Stimulated activated CD8-positive, alpha-beta memory T cell treated with anti-CD3 and anti-CD28 coated beads, Interleukin-12 subunit alpha, Interleukin-12 subunit beta, amount 100 ng/mL, for 24 hours (primary cell): Measurements from ENCODE around the gene ATXN2.
A peak's percentile ranks its signal among the peaks of the same experiment; 100 is the strongest.

Experiments used
- DNase-seq: peaks from one replicate; pipeline ENCODE4 v3.0.0-alpha.2; 2020; ENCODE audit errors: extremely low read depth

Gene ATXN2

DNA sequence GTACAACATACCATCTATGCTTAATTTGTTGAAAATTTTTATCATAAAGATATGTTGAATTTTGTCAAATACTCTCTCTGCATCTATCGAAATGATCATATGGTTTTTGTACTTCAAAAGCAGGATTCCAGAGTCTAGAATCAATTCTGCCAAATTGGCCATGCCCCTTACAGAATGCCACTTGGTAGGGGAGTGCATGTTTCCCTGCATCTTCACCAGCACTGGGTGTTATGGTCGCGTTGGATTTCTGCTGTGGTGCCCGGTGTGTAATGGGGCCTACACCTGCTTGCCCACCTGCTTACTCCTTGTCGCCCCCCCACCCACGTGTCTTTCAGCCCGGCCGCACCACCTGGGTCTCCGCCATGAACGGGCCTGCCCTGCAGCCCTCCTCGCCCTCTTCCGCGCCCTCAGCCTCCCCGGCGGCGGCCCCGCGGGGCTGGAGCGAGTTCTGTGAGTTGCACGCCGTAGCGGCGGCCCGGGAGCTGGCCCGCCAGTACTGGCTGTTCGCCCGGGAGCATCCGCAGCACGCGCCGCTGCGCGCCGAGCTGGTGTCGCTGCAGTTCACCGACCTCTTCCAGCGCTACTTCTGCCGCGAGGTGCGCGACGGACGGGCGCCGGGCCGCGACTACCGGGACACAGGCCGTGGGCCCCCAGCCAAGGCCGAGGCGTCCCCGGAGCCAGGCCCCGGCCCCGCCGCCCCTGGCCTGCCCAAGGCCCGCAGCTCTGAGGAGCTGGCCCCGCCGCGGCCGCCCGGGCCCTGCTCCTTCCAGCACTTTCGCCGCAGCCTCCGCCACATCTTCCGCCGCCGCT, 181.1 kb downstream of the ATXN2 start:
- no peak for DNase-seq

DNA sequence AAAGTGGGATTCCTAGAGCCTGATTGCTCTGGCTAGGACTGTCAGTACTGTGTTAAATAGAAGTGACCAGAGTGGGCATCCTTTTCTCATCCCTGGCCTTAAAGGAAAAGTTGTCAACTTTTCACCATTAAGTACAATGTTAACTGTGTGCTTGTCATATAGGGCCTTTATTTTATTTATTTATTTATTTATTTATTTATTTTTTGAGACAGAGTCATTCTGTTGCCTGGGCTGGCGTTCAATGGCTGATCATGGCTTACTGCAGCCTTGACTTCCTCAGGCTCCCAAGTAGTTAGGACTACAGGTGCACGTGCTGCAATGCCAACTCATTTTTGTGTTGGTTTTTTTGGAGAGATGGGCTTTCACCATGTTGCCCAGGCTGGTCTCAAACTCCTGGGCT, 181.8 kb downstream of the ATXN2 start:
- DNase-seq: no peak

DNA sequence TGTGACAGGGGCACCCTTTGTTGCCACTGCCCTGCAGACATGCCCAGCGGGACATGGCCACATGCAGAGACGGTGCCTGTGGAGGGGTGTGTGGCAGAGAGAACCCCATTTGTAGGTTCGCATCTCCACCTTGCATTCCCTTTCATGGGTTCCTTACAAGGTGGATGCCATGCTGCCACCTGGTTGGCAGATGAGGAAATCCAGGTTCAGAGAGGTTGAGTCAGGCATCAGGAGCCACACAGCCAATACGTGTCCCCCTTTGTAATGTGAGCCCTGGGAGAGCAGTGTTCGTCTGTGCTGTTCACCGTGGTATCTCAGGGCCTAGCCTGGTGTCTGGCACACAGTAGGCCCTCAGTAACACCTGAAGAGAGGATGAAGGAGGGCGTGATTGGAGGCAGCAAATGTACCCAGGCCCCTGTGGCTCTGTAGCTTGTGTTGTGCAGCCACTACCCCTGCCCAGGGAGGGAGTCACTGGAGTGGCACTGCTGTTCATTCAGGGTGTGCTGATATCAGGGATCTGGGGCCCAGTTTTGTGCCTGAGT, 184.3 kb downstream of the ATXN2 start:
- no peak for DNase-seq

DNA sequence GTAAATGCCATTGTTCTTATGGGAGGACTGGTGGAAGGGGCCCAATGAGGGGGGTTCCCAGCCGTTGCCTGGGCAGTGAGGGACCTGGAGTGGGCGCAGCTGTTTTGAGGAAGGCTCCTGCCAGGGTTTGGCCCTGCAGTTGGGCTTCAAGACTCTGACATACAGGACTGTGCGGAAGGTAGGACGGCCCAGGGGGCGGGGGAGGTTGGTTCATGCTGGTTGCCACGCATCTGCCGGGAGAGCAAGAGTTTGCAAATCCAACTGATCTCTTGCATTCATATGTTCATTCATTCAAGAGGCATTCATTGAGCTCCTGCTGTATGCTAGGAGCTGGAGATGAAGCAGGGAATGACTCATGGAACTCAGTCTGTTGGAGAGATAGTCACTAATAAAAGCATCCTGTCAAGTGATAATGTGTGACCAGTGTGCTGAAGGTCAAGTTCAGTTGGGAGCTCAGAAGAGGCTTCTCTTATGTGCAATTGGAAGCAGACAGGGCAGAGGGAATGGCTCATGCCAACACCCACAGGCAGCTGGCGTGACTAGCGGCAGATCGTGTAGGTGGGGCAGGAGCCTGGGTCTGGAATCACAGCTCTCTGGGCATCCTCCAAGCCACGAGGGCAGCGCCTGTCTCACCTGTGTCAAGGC, 185.6 kb downstream of the ATXN2 start:
- no peak for DNase-seq

DNA sequence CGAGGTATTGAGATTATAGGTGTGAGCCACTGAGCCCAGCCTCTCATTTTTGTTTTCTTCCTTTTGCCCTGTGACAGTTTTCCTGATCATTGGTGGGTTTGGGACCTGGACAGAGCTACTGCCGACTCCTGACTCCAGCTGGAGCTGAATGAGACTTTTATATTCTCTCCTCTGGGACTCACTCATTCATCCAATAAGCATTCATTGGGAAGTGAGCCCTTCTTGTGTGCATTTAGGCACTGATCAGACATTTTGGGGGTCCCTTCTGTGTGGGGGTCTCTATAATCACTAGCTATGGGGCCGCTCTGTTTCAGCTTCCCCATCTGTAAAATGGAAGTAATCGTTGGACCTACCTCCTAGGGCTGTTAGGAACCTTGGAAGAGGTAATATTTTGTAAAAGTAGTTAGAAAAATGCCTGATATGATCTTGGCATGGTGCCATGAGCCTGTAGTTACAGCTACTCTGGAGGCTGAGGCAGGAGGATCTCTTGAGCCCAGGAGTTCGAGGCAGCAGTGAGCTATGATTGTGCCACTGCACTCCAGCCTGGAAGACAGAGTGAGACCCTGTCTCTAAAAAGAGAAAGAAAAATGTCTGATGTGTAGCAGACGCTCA, 186.2 kb downstream of the ATXN2 start:
- no peak for DNase-seq

DNA sequence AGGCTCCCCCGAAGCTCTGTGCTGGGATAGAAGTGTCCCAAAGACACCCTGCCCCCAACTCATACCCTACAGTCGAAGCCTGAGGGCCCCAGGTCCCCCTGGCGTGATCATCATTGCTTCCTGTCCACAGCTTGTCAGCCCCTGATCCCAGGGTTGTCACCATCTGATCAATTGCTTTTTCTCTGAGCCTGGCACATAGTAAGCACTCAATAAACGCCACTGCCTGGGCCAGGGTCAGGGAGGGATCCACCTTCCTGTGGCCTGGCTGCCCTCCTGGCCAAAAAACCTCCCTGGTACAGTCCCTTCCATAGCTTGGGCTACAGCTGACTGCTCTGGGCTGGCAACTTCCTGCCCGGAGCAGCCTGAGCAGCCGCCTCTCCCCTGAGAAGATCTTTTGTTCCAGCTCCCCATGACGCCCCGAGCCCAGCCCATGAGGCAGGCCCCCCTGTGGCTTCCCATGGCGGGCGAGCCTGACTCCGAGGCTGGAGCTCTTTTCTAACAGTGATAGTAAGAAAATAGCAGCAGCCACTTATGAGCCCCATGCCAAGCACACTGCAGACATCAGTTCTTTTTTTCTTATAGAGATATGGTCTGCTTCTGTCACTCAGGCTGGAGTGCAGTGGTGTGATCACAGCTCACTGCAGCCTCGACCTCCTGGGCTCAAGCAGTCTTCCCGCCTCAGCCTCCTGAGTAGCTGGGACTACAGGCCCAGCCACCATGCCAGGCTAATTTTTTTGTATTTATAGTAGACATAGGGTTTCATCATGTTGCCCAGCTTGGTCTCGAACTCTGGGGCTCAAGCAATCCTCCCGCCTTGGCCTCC, 186.9 kb downstream of the ATXN2 start:
- no peak for DNase-seq

DNA sequence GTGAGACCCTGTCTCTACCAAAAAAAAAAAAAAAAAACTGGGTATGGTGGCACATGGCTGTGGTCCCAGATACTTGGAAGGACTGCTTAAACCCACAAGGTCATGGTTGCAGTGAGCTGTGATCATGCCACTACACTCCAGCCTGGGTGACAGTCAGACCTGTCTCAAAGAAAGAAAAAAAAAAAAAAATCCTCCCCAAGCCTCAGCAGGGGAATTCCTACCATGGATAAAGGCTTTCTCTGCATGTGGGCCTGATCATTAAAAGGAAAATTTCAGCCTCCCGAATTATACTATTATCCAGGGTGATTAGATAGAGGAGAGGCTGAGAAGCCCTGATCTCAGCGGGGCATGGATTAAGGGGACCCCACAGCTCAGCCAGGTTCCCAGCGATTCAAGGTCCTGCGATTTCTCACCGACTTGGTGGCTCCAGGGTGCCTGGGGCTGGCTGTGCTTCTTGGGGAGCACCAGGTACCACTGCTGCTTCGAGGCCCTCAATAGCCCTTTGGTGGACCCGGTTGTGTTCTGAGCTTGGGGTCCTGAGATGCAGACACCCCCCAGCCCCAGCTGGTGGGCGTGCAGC, 187.8 kb downstream of the ATXN2 start:
- DNase-seq: no peak

DNA sequence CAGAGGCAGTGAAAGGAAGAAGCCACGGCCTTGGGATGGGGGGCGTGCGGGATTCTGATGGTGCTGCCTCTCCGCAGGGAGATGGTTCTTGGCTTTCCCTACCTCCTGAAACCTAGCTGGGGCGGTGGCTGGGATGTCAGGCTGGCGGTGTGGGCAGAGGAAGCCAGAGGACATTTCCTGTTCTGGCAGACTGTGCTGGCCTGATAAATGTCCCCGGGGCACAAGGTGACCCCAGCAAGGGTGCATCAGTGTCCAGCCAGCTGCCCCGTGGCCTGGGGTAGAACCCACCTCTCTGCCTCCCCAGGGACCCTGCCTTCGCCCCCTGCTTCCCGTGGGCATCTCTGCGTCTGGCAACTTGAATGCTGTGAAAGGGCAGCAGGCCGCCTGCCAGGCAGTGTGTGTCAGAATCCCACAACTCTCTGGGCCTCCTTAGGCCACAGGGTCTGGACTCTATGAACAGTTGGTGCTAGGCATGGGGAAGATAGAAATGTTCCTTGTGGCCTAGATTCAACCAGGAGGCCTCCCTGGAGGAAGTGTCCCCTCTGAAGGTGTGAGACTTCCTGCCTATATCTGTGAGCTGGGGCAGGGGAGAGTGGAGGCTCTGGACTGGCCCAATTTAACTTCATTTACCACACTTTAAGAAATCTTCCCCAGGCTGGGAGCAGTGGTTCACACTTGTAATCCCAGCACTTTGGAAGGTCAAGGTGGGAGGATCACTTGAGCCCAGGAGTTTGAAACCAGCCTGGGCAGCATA, 188.5 kb downstream of the ATXN2 start:
- DNase-seq: no peak

DNA sequence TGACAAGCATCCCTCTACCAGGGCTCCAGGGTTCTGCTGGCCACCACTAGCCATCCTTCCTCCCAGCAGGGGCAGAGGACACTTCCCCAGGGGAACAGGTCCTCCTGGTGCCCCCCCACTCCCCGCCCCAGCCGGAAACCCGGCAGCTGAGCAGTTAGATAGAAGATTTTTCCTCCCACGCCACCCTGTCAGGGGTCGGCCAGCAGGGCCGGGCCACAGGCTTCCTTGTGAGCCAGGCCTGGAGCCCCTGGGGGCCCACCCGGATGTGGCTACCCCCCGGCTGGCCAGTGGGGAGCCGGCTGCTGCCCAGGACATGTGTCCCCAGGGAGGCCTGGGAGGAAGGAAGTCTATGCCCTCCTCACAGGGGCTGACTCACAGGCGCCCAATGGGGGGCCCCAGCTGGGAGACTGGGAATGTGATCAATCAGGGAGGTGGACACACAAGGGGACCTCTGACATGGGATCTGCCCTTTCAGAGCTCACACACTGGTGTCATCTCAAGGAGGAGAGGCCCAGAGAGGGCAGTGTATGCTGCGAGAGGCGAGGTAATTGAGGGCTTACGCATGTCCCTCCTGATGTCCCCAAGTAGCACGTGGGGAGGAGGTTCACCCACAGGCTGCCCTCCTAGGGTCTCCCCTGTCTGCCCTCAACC, 189.2 kb downstream of the ATXN2 start:
- no peak for DNase-seq

DNA sequence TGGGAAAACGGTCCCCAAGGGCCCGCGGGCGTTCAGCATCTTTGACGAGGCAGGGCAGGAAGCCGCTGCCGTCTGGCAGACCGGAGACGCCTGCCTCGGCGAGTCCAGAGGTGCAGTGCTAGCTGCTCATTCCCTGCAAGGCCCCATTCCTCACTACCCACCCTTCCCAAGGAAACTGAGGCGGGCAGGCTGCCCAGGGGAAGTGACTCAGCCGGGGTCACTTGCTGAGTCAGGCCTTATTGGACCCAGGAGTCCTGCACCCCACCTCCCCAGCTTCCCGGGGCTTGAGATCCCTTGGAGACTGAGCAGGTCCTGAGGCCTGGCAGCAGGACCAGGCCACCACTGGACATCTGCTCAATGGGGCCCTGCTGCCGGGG, 189.7 kb downstream of the ATXN2 start:
- DNase-seq: no peak

DNA sequence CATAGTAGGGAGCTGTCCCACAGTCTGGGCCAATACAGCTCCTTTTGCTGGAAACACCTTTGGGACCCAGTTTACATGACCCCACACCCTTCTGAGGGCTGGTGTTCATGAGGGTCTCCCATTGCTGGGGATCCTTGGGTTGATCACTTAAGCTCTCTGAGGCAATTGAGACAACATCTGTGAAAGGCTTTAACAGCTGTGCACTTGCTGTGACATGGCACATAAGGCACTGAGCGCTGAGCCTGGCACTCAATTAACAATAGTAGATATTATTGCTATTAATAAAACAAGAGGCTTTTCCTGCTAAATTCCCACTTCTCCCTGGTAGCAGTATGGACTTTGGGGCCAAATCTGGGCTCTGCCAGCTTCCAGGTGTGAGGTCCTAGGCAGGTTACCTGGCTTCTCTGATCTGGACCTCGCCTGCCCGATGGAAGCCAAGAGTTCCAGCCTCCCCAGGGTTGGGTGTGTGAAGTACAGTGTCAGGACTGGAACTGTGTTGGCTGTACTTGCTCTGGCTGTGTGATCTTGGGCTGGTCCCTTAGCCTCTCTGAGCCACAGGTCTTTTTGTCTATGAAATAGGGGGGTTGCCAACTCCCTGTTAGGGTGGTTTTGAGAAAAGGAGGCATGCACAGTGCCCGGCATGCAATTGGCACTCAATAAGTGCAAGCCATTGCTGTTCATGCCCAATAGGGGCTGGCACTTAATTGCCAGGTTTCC, 190.3 kb downstream of the ATXN2 start:
- no peak for DNase-seq

DNA sequence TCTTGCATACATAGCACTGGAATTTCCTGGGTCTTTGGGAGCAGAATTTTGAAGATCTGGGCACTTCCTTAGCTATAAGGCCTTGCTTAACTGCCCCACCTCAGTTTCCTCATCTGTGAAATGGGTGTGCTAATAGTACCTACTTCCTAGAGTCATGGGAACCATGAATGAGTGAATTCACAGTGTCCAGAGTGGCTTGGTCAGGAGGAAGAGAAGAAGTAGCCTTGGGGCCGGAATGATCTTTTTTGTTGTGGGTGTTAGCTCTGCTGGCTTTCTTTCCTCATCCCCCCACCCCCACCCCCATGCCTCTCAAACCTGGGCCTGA, 191.0 kb downstream of the ATXN2 start:
- no peak for DNase-seq

DNA sequence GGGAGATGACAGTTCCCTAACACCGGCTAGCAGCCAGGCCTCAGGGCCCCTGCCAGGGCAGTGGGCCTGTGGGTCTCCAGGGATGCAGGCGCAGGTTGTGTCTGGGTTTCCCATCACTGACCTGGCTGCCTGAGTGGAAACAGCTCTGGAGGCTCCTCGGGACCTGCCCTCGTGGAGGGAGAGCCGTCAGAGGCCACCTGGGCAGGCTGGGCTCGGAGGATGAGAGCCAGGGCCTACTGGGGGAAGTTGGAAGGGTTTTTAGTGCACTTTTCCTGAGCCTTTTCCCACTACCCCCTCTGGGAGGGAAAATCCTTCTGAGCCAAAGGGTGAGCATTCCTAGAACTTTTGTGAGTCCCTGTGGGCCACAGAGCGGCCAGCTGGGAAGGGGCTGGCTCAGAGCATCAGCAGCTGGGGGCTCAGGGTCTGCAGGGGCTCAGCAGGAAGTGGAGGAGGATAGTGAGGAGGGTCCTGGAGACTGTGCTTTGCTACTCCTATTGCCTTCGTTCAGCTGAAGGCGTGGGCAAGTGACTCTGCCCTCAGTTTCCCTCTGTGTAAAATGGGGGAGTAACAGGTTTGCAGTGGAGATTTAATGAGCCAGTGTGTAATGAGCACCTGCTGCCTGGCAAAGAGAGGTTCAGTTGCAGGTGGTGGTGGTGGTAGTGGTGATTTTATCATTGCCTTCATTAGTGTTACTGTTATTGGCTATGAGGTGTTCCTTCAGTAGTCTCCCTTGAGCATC, 191.6 kb downstream of the ATXN2 start:
- no peak for DNase-seq

DNA sequence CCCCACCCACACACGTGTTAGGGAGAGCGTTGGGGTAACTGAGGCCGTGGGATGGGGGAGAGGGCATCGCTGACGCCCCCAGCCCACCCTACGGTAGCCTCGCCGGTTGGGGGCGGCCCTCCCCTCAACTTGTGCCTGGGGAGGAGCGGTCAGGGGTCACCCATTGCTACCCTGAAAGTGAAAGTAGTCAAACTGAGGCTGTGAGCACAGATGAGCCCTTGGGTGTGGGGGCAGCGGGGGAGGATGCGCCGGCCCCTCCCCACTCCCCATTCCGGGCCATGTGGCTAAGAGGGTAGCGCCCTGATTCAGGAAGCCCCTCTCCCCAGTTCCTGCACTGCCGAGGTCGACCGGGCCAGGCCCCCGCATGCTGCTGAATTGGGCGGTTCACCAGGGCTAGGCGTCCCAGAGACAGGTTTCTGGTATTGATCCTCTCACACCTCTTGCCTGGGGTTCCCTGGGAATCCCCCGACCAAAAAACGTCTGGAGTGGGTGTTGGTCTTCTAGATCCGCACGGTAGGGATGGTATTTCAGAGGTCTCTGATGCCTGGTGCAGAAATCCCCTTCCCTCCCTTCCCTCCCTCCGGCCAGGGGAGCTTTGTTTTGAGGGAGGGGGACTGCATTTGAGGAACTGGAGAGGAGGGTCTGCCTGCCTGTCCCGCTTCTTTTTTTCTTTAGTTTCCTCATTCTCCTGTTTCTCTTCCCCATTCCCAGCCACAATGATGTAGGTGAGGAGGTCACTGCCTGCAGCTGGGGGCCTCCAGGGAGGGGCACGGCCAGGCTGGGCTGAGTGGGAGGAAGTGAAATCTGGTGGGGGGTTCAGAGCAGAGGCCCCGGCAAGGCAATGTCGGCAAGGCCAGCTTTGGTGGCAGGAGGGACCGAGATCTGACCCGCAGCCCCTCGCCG, 192.4 kb downstream of the ATXN2 start:
- no peak for DNase-seq

DNA sequence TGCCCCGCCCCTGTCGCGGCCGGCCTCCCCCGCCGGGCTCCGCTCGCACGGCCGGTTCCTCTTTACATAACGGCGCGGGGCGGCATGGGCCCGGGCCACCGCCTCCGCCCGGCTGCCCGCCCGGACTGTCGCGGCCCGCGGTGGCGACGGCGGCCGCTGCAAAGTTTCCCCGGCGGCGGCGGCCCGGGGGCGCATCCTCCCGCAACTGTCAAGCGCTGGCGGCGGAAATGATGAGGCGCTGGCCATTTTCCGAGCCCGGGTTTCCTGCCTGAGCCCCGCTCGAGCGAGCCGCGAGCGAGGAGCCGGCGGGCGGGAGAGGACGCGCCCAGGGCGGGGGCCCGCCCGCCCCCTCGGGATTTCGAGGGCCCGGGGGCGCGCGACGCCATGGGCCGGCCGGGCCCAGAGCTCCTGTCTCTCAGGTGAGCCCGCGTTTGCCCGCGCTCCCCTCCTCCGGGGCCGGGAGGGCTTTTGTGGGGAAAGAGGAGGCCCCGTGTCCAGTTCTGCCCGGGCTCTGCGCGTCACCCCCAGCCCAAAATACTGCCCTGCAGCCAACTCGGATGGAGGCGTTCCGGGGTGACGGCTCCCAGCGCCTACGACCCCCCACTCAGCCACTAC, 193.1 kb downstream of the ATXN2 start, which contains the start of gene SH2B3:
SH2B3 (plus strand) TSS at position 65 of the 615 bp plus-strand sequence. CDS start 12,223 bp downstream, outside the sequence.
- no peak for DNase-seq

DNA sequence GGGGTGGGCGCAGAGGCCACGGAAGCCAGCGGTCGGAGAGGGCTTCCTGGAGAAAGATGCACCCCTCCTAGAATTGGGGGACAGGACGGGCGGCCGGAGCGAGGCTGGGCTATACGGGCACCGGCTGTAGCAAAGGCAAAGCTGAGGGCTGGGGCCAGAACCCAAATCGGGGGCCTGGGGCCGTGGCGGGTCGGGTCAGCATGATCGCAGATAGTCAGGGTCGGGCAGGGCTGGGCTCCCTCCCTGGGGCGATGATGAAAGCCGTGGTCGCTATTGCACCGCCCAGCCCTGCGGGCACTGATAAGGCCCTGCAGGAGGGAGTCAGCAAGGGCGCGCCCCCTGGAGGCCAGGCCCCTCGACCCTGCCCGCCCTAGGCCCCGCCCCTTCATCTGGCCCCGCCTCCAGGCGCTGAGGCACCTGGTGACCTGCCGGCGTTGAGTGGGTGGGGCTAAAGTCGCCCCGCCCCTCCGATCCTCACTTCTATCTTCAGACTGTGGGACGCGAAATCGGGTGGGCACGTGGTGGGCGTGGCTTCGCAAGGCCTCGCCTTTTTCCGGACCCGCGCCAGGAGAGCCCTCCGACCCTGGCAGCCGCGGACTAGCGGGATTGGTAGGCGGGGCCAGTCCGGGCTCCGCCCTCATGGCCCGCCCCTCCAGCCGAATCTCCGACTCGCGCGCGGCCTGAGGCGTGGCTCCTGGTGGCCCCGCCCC, 193.8 kb downstream of the ATXN2 start:
- peak; percentile 95 for DNase-seq
